DMS 273 treated with DMSO at 0.1 percent for 48 hours (cell line): ENCODE measurements around the gene IL9.

ENCODE experiments used
- DNase-seq: peaks from one replicate; lab custom pipeline; 2025; lab: John Stamatoyannopoulos, UW

The IL9 gene

GRCh38 chr5:135891268-135891667 lies 4.4 kb downstream of the IL9 start:
- DNase-seq, result no peak

DNA sequence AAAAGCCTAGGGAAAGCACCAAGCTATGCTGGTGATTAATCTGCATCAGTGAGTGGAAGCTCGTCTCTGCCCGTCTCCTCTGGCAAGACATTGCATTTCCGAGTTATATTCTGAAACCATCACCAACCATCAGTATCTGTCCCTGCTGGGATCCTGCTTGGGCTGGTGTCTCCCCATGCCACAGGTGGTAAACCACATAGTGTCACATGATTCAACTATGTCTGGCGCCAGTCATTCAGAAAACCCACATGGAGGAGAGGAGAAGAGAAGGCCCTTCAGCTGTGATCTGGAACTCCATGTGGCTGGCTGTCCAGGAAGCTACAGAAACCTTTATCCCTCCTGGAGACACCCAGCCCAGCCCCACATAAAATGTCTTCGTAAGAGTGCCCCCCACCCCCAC lies 4.8 kb downstream of the IL9 start:
- no peak for DNase-seq

DNA sequence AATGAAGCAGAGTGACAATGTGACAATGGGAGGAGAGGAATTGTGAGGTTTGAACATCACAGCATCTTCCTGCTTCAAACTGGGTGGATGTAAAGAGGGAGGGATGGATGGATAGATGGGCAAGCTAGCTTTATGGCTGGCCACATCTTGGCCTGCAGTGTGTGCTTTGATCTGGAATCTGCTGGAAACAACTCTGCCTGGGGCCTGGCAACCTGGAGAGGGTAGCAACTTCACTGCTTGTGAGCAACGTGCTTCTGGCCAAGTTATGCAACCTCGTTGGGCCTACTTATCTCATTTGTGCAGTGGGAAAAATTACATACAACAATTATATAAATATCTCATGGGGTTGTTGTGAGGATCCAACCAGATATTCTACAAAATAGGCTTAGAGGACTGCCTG lies 5.3 kb downstream of the IL9 start:
- DNase-seq, result no peak

DNA sequence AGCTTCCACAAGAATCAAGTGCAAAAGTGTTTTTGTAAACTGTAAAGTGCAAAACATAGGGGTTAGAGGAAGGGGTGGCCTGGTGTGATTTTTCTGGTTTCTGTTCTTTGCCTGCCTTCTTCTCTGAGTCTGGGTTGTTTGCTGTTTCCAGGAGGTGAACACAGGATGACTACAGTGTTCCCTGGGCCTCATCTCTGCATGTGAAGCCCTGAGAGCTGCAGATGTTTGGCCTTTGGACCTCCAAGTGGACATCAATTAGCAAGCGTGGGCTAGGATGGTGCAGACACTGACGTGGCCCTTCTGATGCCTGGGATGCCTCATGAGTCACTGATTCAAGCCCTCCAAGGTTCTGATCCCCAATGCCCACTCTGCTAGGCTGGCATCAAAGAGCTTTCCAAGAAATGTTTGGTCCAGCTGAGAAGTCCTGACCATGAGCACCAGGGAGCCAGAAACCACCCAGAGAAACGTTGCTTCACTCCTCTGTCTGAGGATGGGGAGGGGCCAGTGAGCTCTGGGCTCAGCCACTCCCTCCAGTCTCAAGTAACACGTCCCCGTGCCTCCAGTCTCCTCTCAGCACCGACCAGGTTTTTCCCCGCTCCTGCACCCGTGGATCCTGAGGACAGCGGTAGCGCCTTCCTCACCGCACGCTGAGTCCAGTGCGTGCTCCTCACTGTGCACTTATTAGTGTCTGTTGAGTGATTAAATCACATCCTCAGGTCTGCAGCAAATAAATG lies 7.6 kb downstream of the IL9 start:
- no peak for DNase-seq

- DNase-seq, result peak; percentile 43
Observed at GRCh38 chr5:135887447-135887864, 8.2 kb downstream of the IL9 start.

DNA sequence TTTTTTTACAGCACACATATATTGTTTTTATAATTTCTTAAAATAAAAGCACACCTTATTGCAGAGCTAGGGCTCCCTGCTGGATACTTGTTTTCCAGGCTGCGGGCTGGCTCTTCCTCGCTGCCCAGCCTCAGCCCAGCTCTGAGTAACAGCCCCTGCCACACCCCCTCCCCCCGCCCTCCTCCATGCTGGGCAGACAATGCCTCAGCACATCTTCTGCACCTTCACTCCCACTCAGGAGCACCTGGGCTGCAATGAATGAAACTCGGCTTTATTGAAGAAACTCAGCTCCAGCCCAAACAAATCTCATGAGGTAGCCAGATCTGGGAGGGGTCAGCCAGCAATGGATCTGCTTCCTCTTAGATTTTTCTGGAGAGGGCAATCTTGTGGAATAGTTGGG lies 9.5 kb downstream of the IL9 start:
- no peak for DNase-seq

DNA sequence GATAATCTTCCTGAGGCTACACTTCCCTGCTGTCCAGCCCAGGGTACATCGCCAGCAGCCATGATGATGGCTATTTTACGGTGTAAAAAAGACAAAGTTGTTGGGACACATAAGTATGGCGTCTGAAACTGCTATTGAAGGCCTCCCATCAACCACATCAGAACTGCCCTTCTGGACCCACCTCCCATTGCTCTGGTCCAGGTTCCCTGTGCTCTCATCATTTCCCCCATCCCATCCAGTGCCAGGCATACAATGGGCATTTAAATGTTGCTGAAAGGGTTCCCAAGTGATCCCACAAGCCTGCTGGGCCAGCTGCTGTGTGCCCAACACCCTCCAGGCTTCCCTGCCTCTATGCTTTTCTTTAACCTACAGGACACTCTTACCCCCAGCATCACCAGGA lies 10.6 kb downstream of the IL9 start:
- no peak for DNase-seq

GRCh38 chr5:135883441-135883840 lies 12.2 kb downstream of the IL9 start:
- no peak for DNase-seq

- DNase-seq, result no peak
Observed at GRCh38 chr5:135883026-135883425, 12.6 kb downstream of the IL9 start.

DNA sequence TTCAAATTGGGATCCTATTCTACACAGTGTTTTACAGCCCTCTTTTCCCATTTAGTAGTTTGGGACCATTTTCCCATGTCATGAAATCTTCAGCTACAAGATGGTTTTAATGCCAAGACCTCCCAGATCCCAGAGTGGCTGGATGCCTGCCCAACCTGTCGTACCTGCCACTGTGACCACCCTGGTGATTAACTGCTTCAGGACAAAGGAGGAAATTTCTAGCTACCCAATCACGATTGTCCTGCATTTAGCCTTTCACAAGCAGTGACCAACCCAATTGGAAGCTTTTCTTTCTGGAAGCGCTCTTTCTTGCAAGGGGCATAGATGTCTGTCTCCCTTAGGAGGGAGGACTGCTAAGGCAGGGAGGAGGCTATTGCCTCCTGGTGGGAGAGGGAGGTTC lies 13.8 kb downstream of the IL9 start:
- no peak for DNase-seq

GRCh38 chr5:135881244-135881643 lies 14.4 kb downstream of the IL9 start:
- DNase-seq, result no peak

DNA sequence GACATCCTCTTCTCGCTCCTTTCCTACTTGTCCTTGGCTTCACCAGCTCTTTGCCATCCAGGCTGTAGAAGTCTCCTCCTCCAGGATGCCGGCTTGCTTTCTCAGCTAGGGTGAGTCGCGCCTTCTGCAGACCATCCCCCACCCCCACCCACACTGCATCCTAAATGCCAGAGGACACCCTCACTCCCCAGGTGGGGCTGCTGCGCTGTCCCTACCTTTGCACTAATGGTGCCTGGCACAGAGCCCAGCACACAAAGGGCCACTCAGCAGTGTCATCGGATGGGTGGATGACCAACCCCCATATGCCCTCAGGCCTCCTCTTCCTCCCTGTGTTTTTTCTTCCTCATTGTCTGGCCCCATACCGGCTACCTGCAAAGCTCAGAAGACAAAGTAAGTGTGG lies 14.8 kb downstream of the IL9 start:
- no peak for DNase-seq

GRCh38 chr5:135880278-135880677 lies 15.4 kb downstream of the IL9 start:
- DNase-seq, result no peak

GRCh38 chr5:135879591-135879990 lies 16.1 kb downstream of the IL9 start:
- no peak for DNase-seq

DNA sequence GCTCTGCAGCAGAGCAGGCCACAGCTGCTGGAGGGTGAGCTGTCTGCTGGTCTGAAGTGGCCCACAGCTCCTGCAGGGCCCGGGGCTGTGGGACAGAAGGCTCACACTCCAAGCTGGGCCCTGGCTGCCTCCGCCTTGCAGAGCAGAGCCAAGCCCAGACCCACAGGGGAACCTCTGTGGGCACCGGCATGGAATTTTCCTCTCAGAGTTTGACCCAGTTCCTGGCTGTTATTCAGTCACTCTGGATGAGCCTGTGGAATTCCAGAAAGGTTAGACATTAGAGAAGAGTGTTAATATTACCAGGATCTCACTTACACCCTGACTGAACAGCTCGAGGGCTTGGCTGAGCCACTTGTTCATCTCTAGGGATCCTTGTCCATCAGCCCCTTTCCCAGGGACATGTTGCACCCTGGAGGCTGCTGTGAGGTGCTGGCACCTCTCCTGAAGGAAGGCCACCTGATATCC lies 17.5 kb downstream of the IL9 start:
- no peak for DNase-seq

DNA sequence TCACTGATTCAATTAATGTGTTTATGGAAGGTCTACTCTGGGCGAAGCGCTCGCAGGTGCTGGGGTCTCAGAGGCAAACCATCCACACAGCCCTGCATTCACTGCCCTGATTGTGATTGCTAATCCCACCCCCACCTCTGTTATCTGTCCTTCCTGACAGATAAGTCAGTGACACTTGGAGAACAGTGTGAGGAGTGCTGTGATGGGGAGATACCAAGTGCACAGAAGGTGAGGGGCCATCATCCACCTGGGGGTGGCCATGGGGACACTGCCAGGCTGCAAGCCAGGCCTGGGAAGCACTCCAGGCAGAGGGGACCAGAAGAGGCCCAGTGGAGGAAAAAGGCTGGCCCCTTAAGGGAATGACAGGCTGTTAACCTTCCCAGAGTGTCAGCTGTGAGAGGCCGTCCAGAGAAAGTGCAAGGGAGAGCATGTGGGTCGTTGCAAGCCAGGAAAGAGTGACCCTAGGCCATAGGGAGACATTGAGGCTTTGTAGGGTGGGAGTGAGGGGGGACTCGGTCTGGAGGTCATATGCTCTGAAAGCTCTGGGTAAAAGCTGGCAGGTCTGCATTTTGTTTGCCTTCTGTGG lies 18.0 kb downstream of the IL9 start:
- no peak for DNase-seq

DNA sequence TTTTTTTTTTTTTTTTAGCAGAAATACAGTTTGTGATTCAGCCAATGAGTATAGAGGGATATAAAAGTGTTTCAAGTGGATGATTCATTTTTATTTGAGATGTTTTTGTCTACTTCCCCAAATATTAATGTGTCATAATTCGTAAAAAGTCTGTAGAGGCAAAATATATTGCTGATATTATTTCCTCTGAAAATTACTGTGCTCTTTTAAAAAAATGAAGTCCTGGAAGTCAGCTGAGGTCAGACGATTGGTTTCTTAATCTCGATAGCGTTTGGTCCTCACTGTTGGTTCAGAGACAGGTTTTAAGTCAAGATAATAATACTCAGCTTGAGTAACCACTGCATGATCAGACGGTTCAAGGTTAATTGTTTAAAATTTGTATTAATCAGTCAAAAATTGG lies 19.5 kb downstream of the IL9 start:
- DNase-seq, result no peak

- no peak for DNase-seq
Observed at GRCh38 chr5:135875567-135875966, 20.1 kb downstream of the IL9 start.

DNA sequence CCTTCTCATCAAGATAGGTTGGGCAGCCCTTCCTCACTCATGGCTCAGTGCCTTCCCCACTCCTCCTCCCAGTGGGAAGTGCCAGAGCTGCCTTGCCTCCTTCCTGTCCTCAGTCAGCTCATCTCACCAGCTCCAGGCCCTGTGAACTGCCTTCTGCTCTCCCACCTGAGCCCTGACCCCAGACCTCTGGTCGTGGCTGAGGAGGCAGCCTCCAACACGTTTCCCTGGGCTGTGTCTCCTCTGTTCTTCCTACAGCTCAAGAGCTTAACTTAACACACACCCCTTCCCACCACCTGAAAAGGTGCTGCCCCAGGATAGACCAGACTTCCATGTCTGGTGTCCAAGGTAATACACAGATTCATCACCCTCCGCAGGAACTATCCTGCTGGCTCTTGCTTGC lies 21.2 kb downstream of the IL9 start:
- no peak for DNase-seq

DNA sequence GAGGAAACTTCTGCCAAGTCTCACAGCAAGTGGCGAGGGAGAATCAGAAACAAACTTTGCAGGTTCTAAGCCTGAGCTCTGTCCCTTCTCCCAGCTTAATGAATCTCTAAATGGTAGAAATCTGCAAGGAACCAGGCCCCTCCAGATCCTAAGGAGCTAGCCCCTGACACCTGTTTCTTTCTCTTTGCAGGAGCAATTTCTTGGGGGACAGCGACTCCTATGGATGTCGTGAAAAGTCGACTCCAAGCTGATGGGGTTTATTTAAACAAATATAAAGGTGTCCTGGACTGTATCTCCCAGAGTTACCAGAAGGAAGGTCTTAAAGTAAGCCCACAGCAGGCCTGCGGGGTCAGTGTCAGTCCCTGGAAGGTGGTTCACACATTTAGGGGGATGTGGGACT lies 21.8 kb downstream of the IL9 start:
- DNase-seq, result no peak

GRCh38 chr5:135871268-135871915 lies 24.2 kb downstream of the IL9 start:
- DNase-seq, result no peak

DNA sequence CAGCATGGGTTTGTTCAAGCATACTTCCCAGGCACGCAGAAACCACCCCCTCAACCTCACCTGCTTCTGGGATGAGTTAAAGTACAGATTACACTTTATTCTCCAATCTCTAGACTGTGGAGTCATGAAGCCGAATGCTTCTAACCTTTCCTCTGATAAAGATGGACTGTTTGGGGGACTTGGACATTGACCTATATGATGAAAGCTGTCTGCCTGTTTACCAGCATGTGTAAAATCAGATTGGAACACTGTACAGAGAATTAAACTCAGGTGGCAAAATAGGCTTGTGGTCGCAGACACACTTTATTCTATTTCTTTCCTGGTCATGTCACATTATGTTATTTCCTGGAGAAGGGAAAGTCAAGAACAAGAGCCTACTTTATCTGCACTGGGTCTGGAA lies 25.7 kb downstream of the IL9 start:
- DNase-seq, result no peak

GRCh38 chr5:135869276-135869675 lies 26.4 kb downstream of the IL9 start:
- DNase-seq, result no peak

DNA sequence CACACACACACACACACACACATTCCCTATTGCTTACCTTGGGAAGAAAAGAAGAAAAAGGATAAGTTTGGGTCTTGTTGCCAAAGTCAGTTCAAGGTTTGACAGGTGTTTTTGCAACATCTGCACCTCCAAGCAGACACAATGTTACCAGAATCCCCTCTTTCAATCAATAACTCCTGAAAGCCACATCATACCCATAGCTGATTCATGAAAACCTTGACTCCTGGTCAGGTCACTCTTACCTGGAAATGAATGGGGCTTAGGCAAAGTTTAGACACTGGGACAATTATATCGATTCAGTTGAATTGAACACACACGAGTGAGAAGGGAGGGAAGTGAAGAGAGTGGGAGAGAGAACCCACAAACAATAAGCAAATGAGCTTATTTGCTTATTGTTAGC lies 27.0 kb downstream of the IL9 start:
- DNase-seq, result no peak
